ENCODE data around the gene SLC17A6.
A peak's percentile ranks its signal among the peaks of the same experiment; 100 is the strongest.

Gene SLC17A6

GRCh38 chr11:22390283-22390655 lies 52.1 kb downstream of the SLC17A6 start:
- no peak for DNase-seq

GRCh38 chr11:22392561-22392960 lies 54.4 kb downstream of the SLC17A6 start:
- DNase-seq = peak; percentile 42

- no peak for DNase-seq
Observed at GRCh38 chr11:22405377-22405776, 67.2 kb downstream of the SLC17A6 start.

- no peak for DNase-seq
Observed at GRCh38 chr11:22407267-22407666, 69.1 kb downstream of the SLC17A6 start.

GRCh38 chr11:22407921-22408320 lies 69.7 kb downstream of the SLC17A6 start:
- no peak for DNase-seq

GRCh38 chr11:22415476-22415875 lies 77.3 kb downstream of the SLC17A6 start:
- DNase-seq = peak; percentile 21

- DNase-seq = peak; percentile 23
Observed at GRCh38 chr11:22416462-22416861, 78.3 kb downstream of the SLC17A6 start.

- no peak for DNase-seq
Observed at GRCh38 chr11:22426915-22427314, 88.7 kb downstream of the SLC17A6 start.
